Stimulated activated CD4-positive, alpha-beta T cell treated with anti-CD3 and anti-CD28 coated beads, Interleukin-1b, Interleukin-23, amount 100 ng/mL, for 1 hour (primary cell): ENCODE data around the gene ZKSCAN4.

ENCODE experiments used
- DNase-seq, 2 donors: peaks; one replicate each; pipeline ENCODE4 v3.0.0-alpha.2; 2020; ENCODE audit warnings: low read depth in 2 of 2

The ZKSCAN4 gene

DNA sequence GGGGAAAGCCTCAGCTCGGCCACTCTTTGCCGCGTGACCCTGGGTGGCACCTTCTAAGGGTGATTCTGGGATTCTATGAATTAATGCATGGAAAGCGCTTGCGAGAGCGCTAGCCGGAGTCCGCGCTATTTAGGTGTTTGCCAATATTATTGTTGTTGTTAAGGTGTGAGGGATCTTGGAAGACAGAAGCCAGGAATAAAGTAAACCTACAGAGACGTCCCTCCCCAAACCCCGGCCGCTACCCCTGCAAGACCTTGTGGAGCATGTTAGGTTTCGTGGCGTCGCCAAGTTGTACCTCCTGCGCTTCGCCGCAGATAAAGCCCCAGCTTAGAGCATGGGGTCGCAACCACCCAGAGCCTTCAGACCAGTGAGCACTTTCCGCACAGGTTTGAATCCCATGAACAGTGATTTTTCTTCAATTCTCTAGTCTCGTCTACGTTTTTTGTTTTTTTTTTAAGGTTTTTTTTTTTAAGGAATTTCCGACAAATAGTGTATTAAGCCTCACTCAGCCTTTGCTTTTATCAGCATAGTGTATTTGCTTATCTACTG lies 43.9 kb downstream of the ZKSCAN4 start:
- no peak for DNase-seq

DNA sequence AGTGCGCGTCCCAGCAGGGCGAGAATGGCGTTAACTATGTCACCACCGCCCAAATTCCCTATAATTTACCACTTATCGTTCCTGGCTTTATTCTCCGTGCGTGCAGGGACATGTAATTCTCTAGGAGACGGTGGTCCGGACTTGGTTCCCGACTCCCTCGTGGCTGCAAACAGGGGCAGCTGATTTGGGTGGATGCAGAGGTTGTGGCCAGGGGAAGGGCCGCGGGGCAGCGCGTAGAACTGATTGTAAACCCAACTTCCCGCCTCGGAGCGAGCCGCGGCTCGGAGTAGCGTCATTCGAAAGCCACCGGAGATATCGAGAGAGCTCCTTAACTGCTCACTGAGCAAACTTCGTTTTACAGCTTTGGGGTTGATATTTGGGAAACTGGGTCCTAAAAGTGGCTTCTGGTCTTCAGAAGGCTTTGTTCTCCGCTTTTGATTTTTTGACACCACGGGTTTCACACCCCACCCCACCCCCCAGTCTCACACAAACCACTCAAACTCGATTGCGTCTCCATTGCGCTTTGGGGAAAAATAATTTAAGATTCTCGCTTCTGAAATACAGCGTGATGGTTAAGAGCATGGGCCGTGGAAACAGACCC lies 44.5 kb downstream of the ZKSCAN4 start:
- DNase-seq = no peak

DNA sequence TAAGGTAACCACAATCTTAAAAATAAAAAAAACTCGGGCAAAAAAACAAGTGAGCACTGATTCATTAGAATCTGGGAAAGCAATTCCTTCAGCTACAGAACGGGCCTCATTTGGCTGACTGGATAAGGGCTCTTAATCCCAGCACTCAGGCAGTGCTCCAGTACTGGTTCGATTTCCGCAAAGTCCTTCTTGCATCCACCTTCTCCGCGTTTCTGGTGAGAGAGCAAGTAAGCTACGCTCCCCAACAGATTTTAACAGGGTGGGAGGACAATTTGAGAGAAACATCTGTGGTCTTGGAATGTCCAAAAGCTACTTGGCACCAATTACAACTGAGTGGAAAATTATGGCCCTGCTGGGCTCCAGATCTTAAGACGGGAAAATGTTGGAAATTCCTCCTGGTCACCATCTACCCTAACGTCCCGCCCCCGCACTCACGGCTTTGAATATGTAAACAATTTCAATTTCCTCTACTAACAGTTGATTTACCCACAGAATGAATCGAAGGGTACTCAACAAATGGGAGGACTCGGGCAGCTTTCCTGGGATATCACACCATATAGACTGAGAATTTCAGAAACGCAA lies 45.0 kb downstream of the ZKSCAN4 start:
- DNase-seq = no peak

DNA sequence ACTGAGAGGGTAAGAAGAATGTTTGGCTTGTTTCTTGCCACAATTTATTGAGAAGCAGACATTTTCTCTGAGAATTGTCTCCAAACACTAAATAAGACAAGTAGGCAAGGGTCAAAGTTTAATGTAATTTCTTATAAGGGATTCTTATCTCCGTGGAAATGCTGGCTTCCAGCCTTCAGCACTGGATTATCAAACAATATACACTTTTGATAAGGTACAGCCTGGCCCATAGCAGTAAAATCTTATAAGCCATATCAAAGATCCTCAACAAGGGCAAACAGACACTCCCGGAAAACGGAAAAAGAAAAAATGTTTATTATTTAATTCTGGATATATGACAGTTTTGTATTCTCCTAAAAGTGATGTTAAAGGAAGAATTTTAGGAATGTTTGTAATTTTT lies 45.5 kb downstream of the ZKSCAN4 start:
- no peak for DNase-seq

DNA sequence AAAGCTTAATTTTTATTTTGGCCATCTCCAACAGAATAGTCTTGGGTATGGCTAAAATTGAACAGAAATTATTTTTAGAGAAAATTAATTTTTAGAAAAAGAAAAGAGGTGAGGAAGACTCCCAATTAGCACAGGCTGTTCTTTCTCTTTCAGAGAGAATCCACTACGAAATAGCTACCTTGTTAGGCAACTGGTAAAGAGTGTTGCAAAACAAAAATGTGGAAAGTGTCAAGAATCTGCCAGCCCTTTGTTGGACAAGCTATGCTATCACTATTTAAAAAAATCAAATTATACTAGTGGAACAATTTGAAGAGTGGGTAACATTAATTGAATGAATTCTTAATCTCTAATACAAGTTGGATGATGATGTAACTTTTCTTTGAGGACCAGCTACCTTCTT lies 46.2 kb downstream of the ZKSCAN4 start:
- DNase-seq = no peak

DNA sequence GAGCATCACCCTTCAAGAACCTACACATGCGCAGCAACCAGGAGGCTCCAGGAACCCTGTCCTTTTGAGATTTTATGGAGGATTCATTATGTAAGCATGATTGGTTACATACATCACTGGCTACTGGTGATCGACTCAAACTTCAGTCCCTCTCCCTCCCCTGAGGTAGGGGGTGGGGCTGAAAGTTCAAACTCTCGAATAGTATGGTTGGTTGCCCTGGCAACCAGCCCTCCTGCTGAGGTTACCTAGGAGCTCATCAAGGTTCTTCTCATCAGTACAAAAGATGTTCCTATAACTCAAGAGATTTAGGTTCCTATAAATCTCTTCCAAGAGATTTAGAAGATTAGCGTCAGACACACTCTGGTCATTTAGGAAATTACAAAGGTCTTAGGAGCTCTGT lies 48.9 kb downstream of the ZKSCAN4 start:
- DNase-seq = no peak

DNA sequence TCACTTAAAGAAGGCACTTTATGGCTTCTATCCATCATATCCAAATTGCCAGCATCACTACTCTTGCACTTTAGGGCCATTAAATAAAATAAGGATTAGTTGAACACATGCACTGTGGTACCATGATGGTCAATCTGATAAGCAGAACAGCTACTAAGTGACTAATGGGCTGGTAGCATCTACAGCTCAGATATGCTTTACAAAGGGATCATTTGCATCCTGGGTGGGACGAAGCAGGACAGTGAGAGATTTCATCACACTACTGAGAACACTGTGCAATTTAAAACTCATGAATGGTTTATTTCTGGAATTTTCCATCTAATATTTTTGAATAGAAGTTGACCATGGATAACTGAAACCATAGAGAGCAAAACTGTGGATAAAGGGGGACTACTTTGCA lies 52.0 kb downstream of the ZKSCAN4 start:
- no peak for DNase-seq
